H1 (cell line): ENCODE measurements around the gene RIPOR1. TPM values are rescaled to one million over a fixed set of nuclear protein-coding genes. Genes with fewer than 3 reads are reported as not detected.

Experiments
- CTCF ChIA-PET: fragments of 300-600 bp; sonication (Branson Sonifier 250); formaldehyde crosslinking; loops from one replicate; lab custom pipeline; 2021; ENCODE audit not compliant: partially characterized antibody; lab: Charles Lee
- POLR2A ChIA-PET: fragments of 300-600 bp; sonication (Branson Sonifier 250); formaldehyde crosslinking; loops from one replicate; lab custom pipeline; 2021; ENCODE audit warnings: inconsistent platforms; ENCODE audit not compliant: partially characterized antibody; lab: Charles Lee
- DNase-seq, 2 experiments: peaks; one replicate each; pipeline versions ENCODE4 v3.0.0 to v3.0.0-alpha.2; 2010 to 2022; ENCODE audit warnings: low spot score in 2 of 2, low read depth in 1 of 2, mixed read lengths in 1 of 2
- FAIRE-seq: peaks from 2 replicates; lab custom pipeline; 2011; peaks lifted over from hg19 to GRCh38; lab: Jason Lieb, UNC
- H2AFZ ChIP-seq: 2 replicates; pipeline ENCODE4 v1.8.1; 2012; ENCODE audit warnings: low read length, inconsistent platforms
- H2AK5ac ChIP-seq: 2 replicates; pipeline ENCODE4 v1.6.1; 2013; ENCODE audit warnings: low read depth, low read length
- H2BK120ac ChIP-seq: replicated peaks from 2 replicates; pipeline ENCODE3; 2013; ENCODE audit warnings: low read depth, low read length, inconsistent platforms
- H2BK12ac ChIP-seq: 2 replicates; pipeline ENCODE4 v1.6.1; 2013; ENCODE audit warnings: low read depth, low read length
- H2BK15ac ChIP-seq: 2 replicates; pipeline ENCODE4 v1.6.1; 2013; ENCODE audit warnings: low read length
- H2BK20ac ChIP-seq: 2 replicates; pipeline ENCODE4 v1.6.1; 2013; ENCODE audit warnings: low read length
- H2BK5ac ChIP-seq: 2 replicates; pipeline ENCODE4 v1.6.1; 2013; ENCODE audit warnings: low read depth, low read length
- H3K14ac ChIP-seq: 2 replicates; pipeline ENCODE4 v1.6.1; 2013; ENCODE audit warnings: inconsistent platforms; ENCODE audit not compliant: insufficient read length
- H3K18ac ChIP-seq: 2 replicates; pipeline ENCODE4 v1.6.1; 2013; ENCODE audit warnings: low read length; ENCODE audit errors: extremely low read depth
- H3K23ac ChIP-seq: 2 replicates; pipeline ENCODE4 v1.6.1; 2013; ENCODE audit warnings: inconsistent platforms; ENCODE audit not compliant: insufficient read length
- H3K23me2 ChIP-seq: 2 replicates; pipeline ENCODE4 v1.6.1; 2013; ENCODE audit warnings: low read depth, low read length
- H3K27ac ChIP-seq: 2 replicates; pipeline ENCODE4 v1.6.1; 2011; ENCODE audit warnings: low read depth, low read length, inconsistent platforms
- H3K27me3 ChIP-seq, 4 experiments: replicated peaks in 1 of 4; 1 replicate in 1 of 4; 2 replicates in 3 of 4; pipeline versions ENCODE4 v1.6.1 to v1.8.1; 2011 to 2013; ENCODE audit warnings: low read length in 3 of 4, mild to moderate bottlenecking in 3 of 4, inconsistent platforms in 2 of 4, mixed read lengths in 2 of 4, moderate library complexity in 1 of 4; ENCODE audit not compliant: control insufficient read depth in 3 of 4, insufficient read depth in 3 of 4; ENCODE audit errors: extremely low read depth in 1 of 4
- H3K36me3 ChIP-seq, 4 experiments: 2 replicates each; pipeline versions ENCODE4 v1.6.1 to v1.8.1; 2011 to 2013; ENCODE audit warnings: mild to moderate bottlenecking in 4 of 4, low read length in 3 of 4, moderate library complexity in 2 of 4, control low read depth in 1 of 4, inconsistent platforms in 1 of 4; ENCODE audit not compliant: insufficient read depth in 4 of 4, control insufficient read depth in 2 of 4
- H3K4ac ChIP-seq: replicated peaks from 2 replicates; pipeline ENCODE3; 2013; ENCODE audit warnings: low read length, low read depth, mixed read lengths, inconsistent platforms; ENCODE audit not compliant: insufficient read length
- H3K4me1 ChIP-seq, 4 experiments: replicated peaks in 1 of 4; 1 replicate in 1 of 4; 2 replicates in 3 of 4; pipeline versions ENCODE4 v1.6.1 to v1.8.1; 2011 to 2013; ENCODE audit warnings: low read length in 3 of 4, inconsistent platforms in 2 of 4, mixed read lengths in 1 of 4; ENCODE audit not compliant: insufficient read depth in 4 of 4, control insufficient read depth in 3 of 4
- H3K4me2 ChIP-seq, 2 experiments: 2 replicates each; pipeline versions ENCODE4 v1.6.1 to v1.8.1; 2011 to 2013; ENCODE audit warnings: low read depth in 2 of 2, low read length in 2 of 2, control low read depth in 1 of 2, inconsistent platforms in 1 of 2, mild to moderate bottlenecking in 1 of 2; ENCODE audit not compliant: insufficient read depth in 1 of 2
- H3K4me3 ChIP-seq, 4 experiments: fragments of 200-600, 300-600 bp in 1 of 4; sonication (generic), shearing (Covaris generic), sonication (Bioruptor Twin) in 1 of 4; 2 replicates each; pipeline versions ENCODE4 v1.5.1 to v1.8.1; 2011 to 2016; ENCODE audit warnings: low read length in 4 of 4, low read depth in 3 of 4, control low read depth in 2 of 4, inconsistent platforms in 2 of 4, mild to moderate bottlenecking in 2 of 4, mixed read lengths in 1 of 4, moderate library complexity in 1 of 4; ENCODE audit not compliant: insufficient read depth in 2 of 4; ENCODE audit errors: extremely low read depth in 1 of 4
- H3K56ac ChIP-seq: replicated peaks from 2 replicates; pipeline ENCODE3; 2013; ENCODE audit warnings: low read depth, mild to moderate bottlenecking, mixed read lengths, low read length, inconsistent platforms; ENCODE audit not compliant: insufficient read length
- H3K79me1 ChIP-seq: 2 replicates; pipeline ENCODE4 v1.6.1; 2013; ENCODE audit warnings: low read depth, low read length, control low read depth
- H3K79me2 ChIP-seq, 2 experiments: 2 replicates each; pipeline versions ENCODE4 v1.6.1 to v1.8.1; 2012 to 2013; ENCODE audit warnings: low read length in 2 of 2, mild to moderate bottlenecking in 2 of 2, inconsistent platforms in 1 of 2; ENCODE audit not compliant: insufficient read depth in 2 of 2, control insufficient read depth in 1 of 2
- H3K9ac ChIP-seq, 4 experiments: replicated peaks in 1 of 4; 1 replicate in 1 of 4; 2 replicates in 3 of 4; pipeline versions ENCODE4 v1.6.1 to v1.8.1; 2011 to 2013; ENCODE audit warnings: low read depth in 3 of 4, low read length in 3 of 4, control low read depth in 2 of 4, mild to moderate bottlenecking in 2 of 4, moderate library complexity in 2 of 4, inconsistent platforms in 1 of 4; ENCODE audit errors: extremely low read depth in 1 of 4
- H3K9me3 ChIP-seq, 2 experiments: 2 replicates each; pipeline versions ENCODE4 v1.6.1 to v1.8.1; 2012 to 2013; ENCODE audit warnings: mild to moderate bottlenecking in 2 of 2, moderate library complexity in 2 of 2, control low read depth in 1 of 2, inconsistent platforms in 1 of 2, low read depth in 1 of 2, low read length in 1 of 2, mixed read lengths in 1 of 2; ENCODE audit not compliant: insufficient read depth in 2 of 2
- H4K20me1 ChIP-seq, 2 experiments: replicated peaks in 1 of 2; 2 replicates each; pipeline versions ENCODE3 to v1.8.1; 2011 to 2013; ENCODE audit warnings: inconsistent platforms in 2 of 2, low read length in 2 of 2, mild to moderate bottlenecking in 1 of 2; ENCODE audit not compliant: insufficient read depth in 2 of 2, control insufficient read depth in 1 of 2
- H4K5ac ChIP-seq: 2 replicates; pipeline ENCODE4 v1.6.1; 2013; ENCODE audit warnings: low read length, low read depth, mixed read lengths, inconsistent platforms; ENCODE audit not compliant: insufficient read length
- H4K8ac ChIP-seq: 2 replicates; pipeline ENCODE4 v1.8.0; 2013; ENCODE audit warnings: mild to moderate bottlenecking, moderate library complexity, low read length, inconsistent platforms; ENCODE audit not compliant: insufficient read depth; ENCODE audit errors: extremely low read depth
- H4K91ac ChIP-seq: replicated peaks from 2 replicates; pipeline ENCODE3; 2013; ENCODE audit warnings: low read length, mixed read lengths, inconsistent platforms; ENCODE audit not compliant: insufficient read length
- CHD1 ChIP-seq: IDR thresholded peaks from 2 replicates; pipeline ENCODE4 v1.6.1; 2012; ENCODE audit warnings: low read depth, low read length, improper control_type of control experiment
- CREB1 ChIP-seq: IDR thresholded peaks from 2 replicates; pipeline ENCODE4 v1.6.1; 2012; ENCODE audit warnings: inconsistent platforms
- HDAC6 ChIP-seq: IDR thresholded peaks from one replicate; pipeline ENCODE4 v1.7.1; 2012; ENCODE audit warnings: low read depth, mild to moderate bottlenecking, inconsistent platforms, low read length, moderate library complexity
- KDM1A ChIP-seq: fragments of 200-600, 300-600 bp; sonication (generic); IDR thresholded peaks from 2 replicates; pipeline ENCODE4 v1.7.1; 2016; ENCODE audit warnings: mild to moderate bottlenecking, low read length, borderline replicate concordance
- NRF1 ChIP-seq: IDR thresholded peaks from 2 replicates; pipeline ENCODE4 v1.6.1; 2011; ENCODE audit warnings: mild to moderate bottlenecking, low read depth, low read length, improper control_type of control experiment
- POLR2AphosphoS5 ChIP-seq: IDR thresholded peaks from 2 replicates; pipeline ENCODE4 v1.6.1; 2011; ENCODE audit warnings: low read depth, low read length
- POU5F1 ChIP-seq: IDR thresholded peaks from 2 replicates; pipeline ENCODE4 v1.6.1; 2011; ENCODE audit warnings: low read depth, mild to moderate bottlenecking, low read length, moderate library complexity
- RAD21 ChIP-seq, 2 experiments: IDR thresholded peaks in 1 of 2; conservative IDR thresholded peaks in 1 of 2; 2 replicates each; pipeline ENCODE4 v1.6.1; 2011; ENCODE audit warnings: low read depth in 2 of 2, low read length in 2 of 2, improper control_type of control experiment in 1 of 2, inconsistent platforms in 1 of 2, mild to moderate bottlenecking in 1 of 2, moderate library complexity in 1 of 2
- SIRT6 ChIP-seq: IDR thresholded peaks from one replicate; pipeline ENCODE4 v1.7.1; 2012; ENCODE audit warnings: low read length, inconsistent platforms
- SP2 ChIP-seq: IDR thresholded peaks from 2 replicates; pipeline ENCODE4 v1.6.1; 2012; ENCODE audit warnings: mild to moderate bottlenecking, low read length, inconsistent platforms
- SP4 ChIP-seq: IDR thresholded peaks from 2 replicates; pipeline ENCODE4 v1.6.1; 2012; ENCODE audit warnings: low read length, inconsistent platforms
- TAF7 ChIP-seq: optimal IDR thresholded peaks from 2 replicates; pipeline ENCODE3; 2011; ENCODE audit warnings: low read depth, mild to moderate bottlenecking, inconsistent platforms, low read length, moderate library complexity, borderline replicate concordance
- WGBS, 2 experiments: shearing (Covaris generic) in 1 of 2; methylation state at CpG; one replicate each; pipeline versions ENCODE4 v1.1.6 to v1.1.7; 2013 to 2015; ENCODE audit warnings: low lambda C conversion rate in 2 of 2, mixed read lengths in 2 of 2, inconsistent platforms in 1 of 2, low coverage in 1 of 2, missing lambda C conversion rate in 1 of 2; ENCODE audit not compliant: insufficient replicate concordance in 2 of 2, insufficient coverage in 1 of 2, insufficient read length in 1 of 2; ENCODE audit errors: extremely low coverage in 1 of 2, missing lambda C conversion rate in 1 of 2; 5-methylcytosine and 5-hydroxymethylcytosine counted together
- polyA plus RNA-seq, 7 experiments: library from polyadenylated mRNA; depleted of rRNA in 3 of 7; stranded (reverse) in 5 of 7; unstranded in 2 of 7; fragments of >200 nt in 5 of 7; fragments of 200-250 nt in 2 of 7; gene quantifications; 1 replicate in 5 of 7; 2 replicates in 1 of 7; 4 replicates in 1 of 7; pipeline versions ENCODE4 v1.2.1 to v1.2.3, GENCODE V29; 2011 to 2013; ENCODE audit warnings: missing spikeins in 2 of 7, mixed read lengths in 2 of 7
- total RNA-seq: library from RNA; stranded (reverse); fragmentation: NEBNext Ultra II Directional; extraction: Animal tissue kit (Norgen Biotek cat#: 25700); gene quantifications from 2 replicates; pipeline ENCODE4 v1.2.1, GENCODE V29; 2021

Gene RIPOR1
- total and polyA plus RNA-seq, 2 of the 8 experiments (the other 6 are each of a cell fraction or from before 2014, with no cell fraction given) = 2.7 to 10.1 TPM

DNA sequence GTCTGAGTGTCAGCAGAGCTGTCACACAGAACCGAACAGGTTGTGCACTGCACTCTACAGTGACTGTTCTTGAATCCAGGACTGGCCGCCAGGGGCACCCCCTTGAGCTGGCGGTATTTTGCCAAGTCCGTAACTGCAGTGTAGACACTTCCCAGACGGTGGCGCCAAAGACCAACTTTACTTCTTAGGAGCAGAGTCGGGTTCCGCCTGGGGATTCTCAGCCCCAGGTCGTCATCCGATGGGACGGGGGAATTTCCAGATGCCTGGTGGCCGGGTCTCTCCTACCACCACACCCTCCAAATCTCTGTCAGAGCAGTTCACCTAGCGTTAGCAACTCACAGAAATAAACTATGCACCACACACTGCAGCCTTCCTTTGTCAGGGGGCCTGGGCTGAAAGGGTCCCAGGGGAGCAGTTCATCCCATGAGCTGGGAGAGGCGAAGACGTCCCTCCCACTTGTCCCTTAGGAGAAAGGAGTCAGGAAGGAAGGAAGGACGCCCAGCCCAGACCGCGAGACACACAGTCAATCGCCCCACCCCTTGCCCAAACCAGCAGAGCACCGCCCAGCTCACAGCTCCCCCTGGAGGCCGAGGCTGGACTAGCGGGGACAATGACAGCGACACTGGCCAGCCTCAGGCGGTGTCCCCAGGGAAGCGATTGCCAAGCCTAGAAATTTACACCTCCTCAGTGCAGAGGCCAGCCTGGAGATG lies 7.4 kb upstream of the RIPOR1 start:
- Histone ChIP-seq H3K79me1 (no peaks in the 10 kb centered on the region; the same call in 1 of the 2 replicates), H2BK20ac (no peak overlapping the region), H3K9me3 (no peaks in the 10 kb centered on the region), H3K18ac (peak overlapping the region; percentile 79; the same call in 1 of the 2 replicates), H3K14ac (no peak overlapping the region), H3K4me3 (peak overlapping the region; percentile 22 to 62 (median 50); a peak in 7 of 8 replicates), H3K9ac (peak overlapping the region in 1 of 4 experiments; percentile 3; a peak in 1 of 7 replicates), H3K36me3 (no peaks in the 10 kb centered on the region), H2AK5ac (no peak overlapping the region), H3K27ac (peak overlapping the region; percentile 46; the same call in 1 of the 2 replicates), H4K5ac (peak overlapping the region; percentile 20), H3K23me2 (no peaks in the 10 kb centered on the region), H2BK5ac (peak overlapping the region; percentile 71; the same call in 1 of the 2 replicates), H3K27me3 (peaks cover 5 to 44% (median 34%) of the 10 kb centered on the region in 4 experiments), H2BK120ac (no peak overlapping the region), H3K56ac (peak overlapping the region; percentile 20), H4K8ac (no peak overlapping the region), H3K4me1 (no peaks in the 10 kb centered on the region), H3K4me2 (peak overlapping the region; percentile 26 to 97), H2BK12ac (peak overlapping the region; percentile 69; the same call in 1 of the 2 replicates), H3K23ac (no peak overlapping the region), H3K79me2 (no peaks in the 10 kb centered on the region), H3K4ac (no peak overlapping the region), H4K20me1 (no peaks in the 10 kb centered on the region), H2AFZ (0 out of 2 replicates have a peak overlapping the region, but pooled peaks have one; percentile 31), H2BK15ac (no peak overlapping the region; the same call in 1 of the 2 replicates), H4K91ac (peak overlapping the region; percentile 25)
- DNase-seq (peak; percentile 91 to 99), FAIRE-seq (peak; percentile 85)
- WGBS, 2 experiments = 6% methylated on average over 25 of the region's 25 CpGs; no CpG with 5 or more reads in 1 of the 2 experiments
- ChIA-PET POLR2A (interaction anchor here (1.0 to 2.7 kb wide), 7 partner anchors 11 to 149 kb away, joined by 3 to 9 read pairs (median 4); partner anchors contain the start of gene CARMIL2), CTCF (interaction anchor here (0.5 to 8.7 kb wide), 66 partner anchors 9 to 1672 kb away, joined by 3 to 166 read pairs (median 4); partner anchors contain the start of genes ACD, AGRP, ATP6V0D1 and C16orf86)
- no peak for TF ChIP-seq SP2
- TF ChIP-seq TAF7 = peak; percentile 67
- no peak for TF ChIP-seq HDAC6
- TF ChIP-seq SP4 = peak; percentile 26; the same call in 1 of the 2 replicates
- TF ChIP-seq CHD1 = no peak
- TF ChIP-seq SIRT6 = no peak
- no peak for TF ChIP-seq KDM1A
- TF ChIP-seq POLR2AphosphoS5 = peak; percentile 61
- TF ChIP-seq CREB1 = peak; percentile 81
- TF ChIP-seq NRF1 = no peak
- no peak for TF ChIP-seq POU5F1
- peak; percentile 93 to 95 for TF ChIP-seq RAD21 (IDR thresholded peaks at IDR 0.05 in 1 of 2, conservative IDR thresholded peaks at IDR 0.05 in 1 of 2; ENCODE audit: low read depth in 2 of 2, low read length in 2 of 2)
